Raji (cell line): ENCODE data around the gene PHEX.

Source experiments
- POLR2A ChIP-seq: IDR thresholded peaks from 2 replicates; pipeline ENCODE4 v1.6.1; 2011; ENCODE audit warnings: low read depth, low read length, control low read depth; ENCODE audit not compliant: insufficient read depth

Gene PHEX

GRCh38 chrX:22147214-22147613 is 115.1 kb downstream of the PHEX start:
- TF ChIP-seq POLR2A: no peak

DNA sequence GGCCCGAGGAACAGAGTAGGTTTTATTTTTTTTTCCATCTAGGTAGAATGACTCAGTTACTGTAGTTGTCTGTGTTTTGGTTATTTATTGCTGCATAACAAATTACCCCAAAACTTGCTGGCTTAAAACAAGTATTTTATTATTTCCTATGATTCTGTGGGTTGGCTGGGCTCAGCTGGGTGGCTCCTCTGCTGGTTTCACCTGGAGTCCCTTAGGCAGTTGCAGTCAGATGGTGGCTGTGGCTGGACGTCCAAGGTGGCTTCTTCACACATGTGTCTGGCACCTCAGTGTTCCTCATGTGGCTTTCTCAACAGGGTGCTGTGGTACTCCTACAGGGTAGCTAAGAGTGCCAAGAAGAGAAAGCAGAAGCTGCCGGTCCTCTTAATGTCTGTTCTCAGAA is 115.8 kb downstream of the PHEX start:
- TF ChIP-seq POLR2A: no peak

- TF ChIP-seq POLR2A: no peak
These were observed 116.4 kb downstream of the PHEX start for GRCh38 chrX:22148565-22148964.

DNA sequence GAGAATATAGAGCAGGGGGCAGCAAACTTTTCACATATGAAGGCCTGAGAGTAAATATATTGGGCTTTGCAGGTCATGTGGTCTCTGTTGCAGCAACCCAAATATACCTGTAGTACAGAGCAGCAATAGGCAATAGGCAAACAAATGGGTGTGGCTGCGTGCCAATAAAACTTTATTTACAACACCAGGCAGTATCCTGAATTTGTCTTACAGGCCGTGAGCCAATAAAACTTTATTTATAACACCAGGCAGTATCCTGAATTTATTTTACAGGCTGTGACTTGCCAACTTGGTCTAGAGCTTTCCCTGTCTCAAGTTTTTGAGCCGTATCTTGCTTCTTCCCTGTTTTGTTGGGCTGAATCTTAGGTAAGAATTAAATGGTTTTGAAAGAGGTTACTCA is 118.2 kb downstream of the PHEX start:
- no peak for TF ChIP-seq POLR2A

DNA sequence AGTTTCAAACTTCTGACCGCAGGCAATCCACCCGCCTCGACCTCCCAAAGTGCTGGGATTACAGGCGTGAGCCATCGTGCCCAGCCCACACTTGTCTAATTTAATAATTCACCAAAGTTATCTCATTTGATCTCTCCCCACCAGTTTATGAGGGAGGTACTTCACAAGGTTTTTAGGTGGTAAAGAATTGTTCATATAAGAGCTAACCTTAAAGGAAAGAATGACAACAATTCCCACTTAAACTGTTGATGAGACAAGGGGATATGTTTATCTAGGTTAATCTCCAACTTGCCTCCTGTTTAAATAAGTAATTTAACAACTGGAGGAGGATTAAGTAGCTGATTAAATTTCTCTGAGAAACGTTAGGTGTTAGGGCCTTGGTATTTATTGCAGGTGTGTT is 123.0 kb downstream of the PHEX start:
- TF ChIP-seq POLR2A: no peak

- no peak for TF ChIP-seq POLR2A
These were observed 126.9 kb downstream of the PHEX start for GRCh38 chrX:22159071-22159470.

DNA sequence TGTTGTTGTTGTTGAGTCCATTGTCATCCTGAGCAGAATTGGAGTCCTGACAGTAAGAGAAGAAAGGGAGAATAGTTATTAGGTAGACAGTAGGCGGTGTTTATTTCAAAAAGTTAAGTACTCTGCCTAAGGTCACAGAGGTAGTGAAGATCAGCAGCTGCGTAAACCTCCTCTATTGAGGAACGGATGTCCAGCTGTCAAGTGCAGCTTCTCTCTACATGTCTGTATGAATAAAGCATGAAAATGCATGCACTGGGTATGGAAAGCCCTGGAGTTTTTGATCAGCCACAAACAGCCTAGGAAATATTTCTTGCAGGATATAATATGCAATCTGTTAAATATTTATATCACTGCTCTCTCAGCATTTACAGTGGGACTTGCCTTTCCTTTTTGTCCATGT is 131.2 kb downstream of the PHEX start:
- TF ChIP-seq POLR2A: no peak

GRCh38 chrX:22164770-22165388 is 132.8 kb downstream of the PHEX start:
- no peak for TF ChIP-seq POLR2A

DNA sequence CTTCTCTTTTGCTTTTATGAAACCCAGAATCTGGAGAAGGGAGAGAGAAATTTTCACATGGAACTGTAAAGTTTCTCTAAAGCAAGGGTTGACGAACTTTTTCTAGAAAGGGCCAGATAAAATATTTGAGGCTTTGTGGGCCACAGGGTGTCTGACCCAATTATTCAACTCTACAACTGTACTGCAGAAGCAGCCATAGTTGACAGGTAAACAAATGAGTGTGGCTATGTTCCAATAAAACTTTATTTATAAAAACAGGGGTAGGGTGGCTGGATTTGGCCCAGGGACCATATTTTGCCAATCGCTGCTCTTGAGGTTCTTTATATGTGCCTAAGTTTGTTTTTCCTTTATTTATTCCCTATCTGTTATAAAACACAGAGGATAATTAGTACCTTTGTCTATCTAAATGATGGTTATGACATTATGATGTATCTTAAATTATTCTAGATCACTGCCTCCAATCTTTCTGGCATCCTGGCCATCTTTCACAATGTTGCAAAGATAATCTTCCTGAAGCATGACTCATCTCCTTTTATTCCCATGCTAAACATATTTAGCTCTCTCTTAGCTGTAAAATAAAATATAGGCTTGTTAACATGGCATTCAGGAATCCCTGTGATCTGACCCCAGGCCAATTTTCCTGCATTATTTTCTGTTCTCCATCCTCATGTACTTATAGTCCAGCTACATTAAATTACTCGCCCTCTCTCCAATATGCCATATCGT is 133.8 kb downstream of the PHEX start:
- TF ChIP-seq POLR2A: no peak

DNA sequence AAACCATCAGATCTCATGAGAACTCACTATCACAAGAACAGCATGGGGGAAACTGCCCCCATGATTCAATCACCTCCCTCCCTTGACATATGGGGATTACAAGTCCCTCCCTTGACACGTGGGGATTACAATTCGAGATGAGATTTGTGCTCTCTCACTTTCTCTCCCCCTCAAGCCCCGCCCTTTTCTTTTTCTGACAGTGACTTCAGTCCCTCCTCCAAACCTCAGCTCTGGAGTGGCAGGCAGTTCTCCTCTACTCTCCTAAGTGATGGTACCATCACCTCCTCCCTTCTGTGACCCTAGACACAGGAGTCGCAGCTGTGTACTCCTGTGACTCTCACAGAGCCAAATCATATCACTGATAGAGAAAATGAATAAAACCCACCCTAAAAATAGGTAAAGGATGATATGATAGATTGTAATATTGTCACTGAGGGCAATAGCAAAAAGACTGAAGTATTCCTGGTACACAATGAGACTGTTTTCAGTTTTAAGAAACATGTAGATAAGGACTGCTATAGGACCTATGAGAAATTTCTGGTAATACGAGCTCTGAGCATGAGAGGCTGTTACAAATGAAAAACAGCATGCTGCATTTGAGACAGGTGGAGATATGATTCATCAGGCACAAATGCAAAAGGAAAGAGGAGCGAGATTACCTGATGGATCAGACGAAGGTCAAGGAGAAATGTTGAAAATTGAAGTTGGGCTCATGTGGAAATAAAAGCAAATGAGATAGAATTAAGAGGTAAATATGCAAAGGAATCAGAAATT is 139.3 kb downstream of the PHEX start:
- no peak for TF ChIP-seq POLR2A

DNA sequence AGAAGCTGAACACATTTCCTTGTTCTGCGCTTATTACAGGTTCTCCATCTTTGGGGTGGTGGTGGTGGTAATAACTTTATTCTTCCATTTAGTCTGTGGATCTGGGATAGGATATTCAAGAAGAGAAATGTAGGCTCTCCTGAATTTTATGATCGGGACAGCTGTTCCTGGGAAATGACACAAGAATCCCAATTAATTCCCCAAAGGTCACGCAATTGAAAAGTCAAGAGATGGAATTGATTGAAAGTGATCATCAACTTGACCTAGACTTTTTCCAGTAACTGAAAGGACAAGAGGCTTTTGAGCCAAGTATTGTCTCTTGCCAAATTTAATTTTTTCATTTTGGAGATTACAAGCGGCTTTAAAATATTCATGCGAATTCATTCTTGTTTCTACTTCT is 141.8 kb downstream of the PHEX start:
- TF ChIP-seq POLR2A: no peak

DNA sequence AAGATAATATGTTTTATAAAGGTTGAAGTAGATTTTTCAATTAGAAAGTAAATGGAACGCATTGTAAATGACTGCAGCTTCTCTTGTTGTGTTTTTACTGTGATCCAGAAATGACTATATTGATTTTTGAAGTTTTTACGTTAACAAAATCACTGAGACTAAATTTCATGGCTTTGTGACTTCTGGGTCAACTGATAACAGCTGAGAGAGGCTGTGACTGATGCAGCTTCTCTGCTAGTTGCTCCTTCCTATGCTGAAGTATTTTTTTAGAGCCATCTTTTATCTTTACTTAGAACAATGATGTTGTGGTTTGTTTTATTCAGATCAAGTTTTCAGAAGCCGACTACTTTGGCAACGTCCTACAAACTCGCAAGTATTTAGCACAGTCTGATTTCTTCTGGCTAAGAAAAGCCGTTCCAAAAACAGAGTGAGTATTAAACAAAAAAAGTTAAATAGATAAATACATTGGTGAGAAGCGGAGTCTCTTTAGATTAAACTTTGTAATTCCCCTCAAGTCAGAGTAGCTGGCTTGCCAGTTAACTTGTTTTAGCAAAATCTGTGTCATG is 145.9 kb downstream of the PHEX start:
- no peak for TF ChIP-seq POLR2A

DNA sequence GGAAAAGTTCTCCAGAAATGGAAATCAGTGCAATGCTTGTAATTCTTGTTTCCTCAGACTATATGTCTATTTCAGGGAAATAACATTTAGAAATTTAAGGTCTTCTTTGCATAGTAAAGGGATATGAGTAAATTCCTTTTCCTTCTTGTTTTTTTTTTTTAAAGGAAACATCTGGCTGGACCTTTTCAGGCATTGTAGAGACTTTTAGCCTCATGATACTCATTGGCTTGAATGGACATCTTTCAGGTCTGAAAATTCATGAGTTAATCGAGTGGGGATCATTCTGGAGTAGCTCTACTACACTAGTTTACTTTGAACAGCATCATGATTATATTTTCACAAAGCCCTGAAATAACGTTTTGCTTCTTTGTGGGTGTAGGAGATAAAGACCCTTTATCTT is 152.0 kb downstream of the PHEX start:
- no peak for TF ChIP-seq POLR2A

- TF ChIP-seq POLR2A: no peak
These were observed 154.0 kb downstream of the PHEX start for GRCh38 chrX:22186165-22186564.

DNA sequence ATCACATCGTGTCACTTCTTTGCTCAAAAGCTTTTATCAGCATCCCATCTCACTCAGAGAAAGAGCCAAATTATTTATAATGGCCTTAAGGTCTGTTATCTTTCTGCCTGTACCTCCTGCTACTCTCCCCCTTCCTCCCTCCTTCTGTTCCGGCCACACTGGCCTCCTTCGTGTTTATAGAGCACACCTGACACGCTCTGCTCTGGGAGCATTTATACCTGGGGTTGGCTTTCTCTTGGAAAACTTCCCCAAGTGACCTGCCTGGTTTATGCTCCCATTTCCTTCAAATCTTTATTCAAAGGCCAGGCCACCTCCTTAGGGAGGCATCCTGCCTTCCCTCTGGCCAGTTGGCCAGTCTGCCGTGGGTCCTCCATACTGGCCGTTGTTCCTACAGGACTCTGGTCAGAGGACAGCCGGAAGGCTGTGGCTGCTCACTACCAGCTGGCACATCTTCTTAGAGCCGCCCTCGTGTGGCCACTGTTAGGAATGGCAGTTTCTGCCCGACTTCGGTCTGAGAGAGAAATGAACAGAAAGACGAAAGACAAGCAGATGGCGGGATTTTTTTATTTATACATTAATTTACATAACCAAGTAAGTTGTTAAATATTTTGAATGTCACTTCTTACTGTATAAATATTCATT is 160.4 kb downstream of the PHEX start:
- TF ChIP-seq POLR2A: no peak
